ENCODE data around the gene LMTK3. TPM values are rescaled to one million over a fixed set of nuclear protein-coding genes. Genes with fewer than 3 reads are reported as not detected.
A peak's percentile ranks its signal among the peaks of the same experiment; 100 is the strongest.
"Not testable (repeated sequence)": the region's sequence is repeated elsewhere in the genome, so short reads cannot be mapped to it uniquely, and the experiment has no call there.

The LMTK3 gene
- total RNA-seq, 1 experiment from 2014 or later, result not detected

GRCh38 chr19:48499316-48500090 lies 12.1 kb downstream of the LMTK3 start:
- Histone ChIP-seq H3K27me3 (peaks cover 37% of the 10 kb centered on the region), H3K9me3 (no peaks in the 10 kb centered on the region), H3K4me3 (no peak overlapping the region), H3K36me3 (no peaks in the 10 kb centered on the region)
- DNase-seq, result no peak

- Histone ChIP-seq H3K36me3 (no peaks in the 10 kb centered on the region), H3K9me3 (no peaks in the 10 kb centered on the region), H3K27me3 (peaks cover 37% of the 10 kb centered on the region), H3K4me3 (no peak overlapping the region)
- DNase-seq, result no peak
Measured at GRCh38 chr19:48498595-48499311, 12.9 kb downstream of the LMTK3 start.

- H3K27me3 ChIP-seq, result peaks cover 37% of the 10 kb centered on the region
- DNase-seq, result no peak
- H3K9me3 ChIP-seq, result no peaks in the 10 kb centered on the region
- H3K4me3 ChIP-seq, result no peak overlapping the region
- H3K36me3 ChIP-seq, result no peaks in the 10 kb centered on the region
Measured at GRCh38 chr19:48497728-48498594, 13.7 kb downstream of the LMTK3 start.

GRCh38 chr19:48496959-48497727 lies 14.5 kb downstream of the LMTK3 start:
- peaks cover 37% of the 10 kb centered on the region for H3K27me3 ChIP-seq
- DNase-seq, result no peak
- no peak overlapping the region for H3K4me3 ChIP-seq
- H3K9me3 ChIP-seq, result no peaks in the 10 kb centered on the region
- no peaks in the 10 kb centered on the region for H3K36me3 ChIP-seq

GRCh38 chr19:48495396-48495795 lies 16.2 kb downstream of the LMTK3 start:
- Histone ChIP-seq H3K36me3 (no peaks in the 10 kb centered on the region), H3K9me3 (no peaks in the 10 kb centered on the region), H3K4me3 (no peak overlapping the region), H3K27me3 (peaks cover 26% of the 10 kb centered on the region)
- no peak for DNase-seq

GRCh38 chr19:48493718-48494401 lies 17.8 kb downstream of the LMTK3 start:
- Histone ChIP-seq H3K4me3 (peak overlapping the region; percentile 26; the same call in 1 of the 2 replicates), H3K27me3 (peaks cover 11% of the 10 kb centered on the region), H3K36me3 (no peaks in the 10 kb centered on the region), H3K9me3 (no peaks in the 10 kb centered on the region)
- no peak for DNase-seq

- no peaks in the 10 kb centered on the region for H3K36me3 ChIP-seq
- peak overlapping the region; percentile 28 for H3K4me3 ChIP-seq
- H3K27me3 ChIP-seq, result peaks cover 6% of the 10 kb centered on the region
- no peaks in the 10 kb centered on the region for H3K9me3 ChIP-seq
- peak; percentile 94 for DNase-seq
Measured at GRCh38 chr19:48492925-48493717, 18.5 kb downstream of the LMTK3 start.

- H3K9me3 ChIP-seq, result no peaks in the 10 kb centered on the region
- DNase-seq, result no peak
- H3K27me3 ChIP-seq, result no peaks in the 10 kb centered on the region
- H3K4me3 ChIP-seq, result no peak overlapping the region
- no peaks in the 10 kb centered on the region for H3K36me3 ChIP-seq
Measured at GRCh38 chr19:48491793-48492123, 19.9 kb downstream of the LMTK3 start.

GRCh38 chr19:48490981-48491792 lies 20.4 kb downstream of the LMTK3 start:
- DNase-seq, result no peak
- Histone ChIP-seq H3K36me3 (no peaks in the 10 kb centered on the region), H3K9me3 (no peaks in the 10 kb centered on the region), H3K4me3 (no peak overlapping the region), H3K27me3 (no peaks in the 10 kb centered on the region)

- no peaks in the 10 kb centered on the region for H3K36me3 ChIP-seq
- no peaks in the 10 kb centered on the region for H3K27me3 ChIP-seq
- peak; percentile 68 for DNase-seq
- no peaks in the 10 kb centered on the region for H3K9me3 ChIP-seq
- H3K4me3 ChIP-seq, result no peak overlapping the region
Measured at GRCh38 chr19:48489608-48490216, 21.9 kb downstream of the LMTK3 start.

GRCh38 chr19:48488478-48488877 lies 23.2 kb downstream of the LMTK3 start:
- not testable (repeated sequence) for H3K4me3 ChIP-seq, DNase-seq, H3K36me3 ChIP-seq, H3K9me3 ChIP-seq, H3K27me3 ChIP-seq

- Histone ChIP-seq H3K9me3 (no peaks in the 10 kb centered on the region), H3K36me3 (no peaks in the 10 kb centered on the region), H3K4me3 (no peak overlapping the region), H3K27me3 (no peaks in the 10 kb centered on the region)
- peak; percentile 94 for DNase-seq
Measured at GRCh38 chr19:48487948-48488347, 23.7 kb downstream of the LMTK3 start.

- Histone ChIP-seq H3K4me3 (no peak overlapping the region), H3K27me3 (no peaks in the 10 kb centered on the region), H3K36me3 (no peaks in the 10 kb centered on the region), H3K9me3 (no peaks in the 10 kb centered on the region)
- DNase-seq, result no peak
Measured at GRCh38 chr19:48487544-48487943, 24.1 kb downstream of the LMTK3 start.

- H3K36me3 ChIP-seq, H3K27me3 ChIP-seq, H3K9me3 ChIP-seq, DNase-seq, H3K4me3 ChIP-seq: not testable (repeated sequence)
Measured at GRCh38 chr19:48486706-48487105, 24.9 kb downstream of the LMTK3 start.
